Left ventricle myocardium inferior (tissue), 1 donor: Measurements from ENCODE around the gene WDR33. TPM values are rescaled to one million over a fixed set of nuclear protein-coding genes. Genes with fewer than 3 reads are reported as not detected.

Source experiments
- DNase-seq: peaks from one replicate; pipeline ENCODE4 v3.0.0-alpha.2; 2020
- H3K27ac ChIP-seq: fragments of 200-600 bp; replicated peaks from 2 replicates; pipeline ENCODE4 v1.8.0; 2021
- H3K27me3 ChIP-seq: fragments of 200-600 bp; 2 replicates; pipeline ENCODE4 v1.8.0; 2021; ENCODE audit warnings: low read depth
- H3K36me3 ChIP-seq: fragments of 200-600 bp; 2 replicates; pipeline ENCODE4 v1.8.0; 2021
- H3K4me1 ChIP-seq: fragments of 200-600 bp; 2 replicates; pipeline ENCODE4 v1.8.0; 2021
- H3K4me3 ChIP-seq: fragments of 200-600 bp; 2 replicates; pipeline ENCODE4 v1.8.0; 2021; ENCODE audit warnings: mild to moderate bottlenecking, moderate library complexity
- H3K9me3 ChIP-seq: fragments of 200-600 bp; replicated peaks from 2 replicates; pipeline ENCODE4 v1.8.0; 2021
- intact Hi-C: fragments of 100-400 bp; cut with micrococcal nuclease; formaldehyde crosslinking; loops from one replicate; pipeline ENCODE4 v1.11.0; 2022
- long read RNA-seq: library from polyadenylated mRNA; unstranded; transcript quantifications from one replicate; pipeline ENCODE4 v2.0.0, GENCODE V29; 2021
- total RNA-seq: library from RNA; stranded (reverse); fragmentation: NEBNext Ultra II Directional; extraction: Animal tissue kit (Norgen Biotek cat#: 25700); gene quantifications from one replicate; pipeline ENCODE4 v1.2.1, GENCODE V29; 2021
- TF ChIP-seq, protein P1 (sequence below): fragments of 200-600 bp; IDR thresholded peaks from 2 replicates; pipeline ENCODE4 v1.8.0; 2021; ENCODE audit warnings: antibody characterized with exemption, mild to moderate bottlenecking, borderline replicate concordance
- donor health status: DM: no; HTN: yes; CAD: no; lungs with severe emphysema.

The WDR33 gene
- 38.9 TPM for total RNA-seq
- long read RNA-seq, full-length matches to known transcripts, result 25 of 60 reads
- long read RNA-seq, partial matches to known transcripts, result 22 of 60 reads
- long read RNA-seq, other reads (novel, unspliced or antisense), result 13 of 60 reads

DNA sequence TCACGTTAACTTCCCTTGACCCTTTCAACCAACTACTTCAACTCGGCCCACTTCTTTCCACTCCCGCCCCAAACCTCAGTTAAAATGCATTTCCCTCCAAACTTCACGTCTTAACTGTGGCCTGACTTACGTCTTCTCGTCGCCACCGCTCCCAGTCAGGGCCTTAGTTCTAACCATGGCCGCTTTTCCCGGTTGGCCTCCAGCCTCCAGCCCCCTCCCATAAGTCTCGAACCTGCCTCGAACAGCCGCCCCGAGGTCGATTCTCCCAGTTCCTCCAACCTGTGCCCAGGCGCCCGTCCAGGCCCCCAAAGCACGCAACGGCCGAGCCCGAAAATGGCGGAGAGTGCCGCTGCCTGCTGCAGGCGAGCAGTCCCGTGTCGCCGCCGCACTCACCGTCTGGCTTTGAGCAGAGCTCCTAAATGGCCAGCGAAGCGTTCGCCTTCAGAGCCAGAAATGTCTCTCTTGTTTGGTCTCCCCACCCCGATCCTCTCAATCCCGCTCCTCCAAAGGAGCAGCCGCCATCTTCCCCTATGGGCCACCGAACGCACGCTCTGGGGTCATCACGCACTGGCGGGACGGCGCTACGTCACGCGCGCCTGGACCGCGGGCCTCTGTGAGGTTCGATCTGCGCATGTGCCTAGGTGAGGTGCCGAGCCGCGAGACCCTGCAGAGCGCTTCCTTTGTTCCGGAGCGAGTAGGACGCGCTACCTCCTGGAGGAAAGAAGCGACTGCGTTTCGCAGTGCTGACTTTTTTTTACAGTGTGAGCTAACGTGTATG, at the start of gene WDR33:
WDR33 (minus strand) TSS at position 553 of the 778 bp plus-strand sequence. CDS start 40,190 bp downstream, outside the sequence.
- H3K27me3 ChIP-seq, result no peaks in the 10 kb centered on the region
- no peaks in the 10 kb centered on the region for H3K36me3 ChIP-seq
- DNase-seq, result peak; percentile 91
- H3K27ac ChIP-seq, result peak within 1 kb of the TSS; percentile 89
- intact Hi-C loops, result no loop called here
- H3K4me3 ChIP-seq, result peak within 1 kb of the TSS; percentile 80
- H3K9me3 ChIP-seq, result no peaks in the 10 kb centered on the region
- H3K4me1 ChIP-seq, result peaks cover 59% of the 10 kb centered on the region
- TF ChIP-seq, protein P1, sequence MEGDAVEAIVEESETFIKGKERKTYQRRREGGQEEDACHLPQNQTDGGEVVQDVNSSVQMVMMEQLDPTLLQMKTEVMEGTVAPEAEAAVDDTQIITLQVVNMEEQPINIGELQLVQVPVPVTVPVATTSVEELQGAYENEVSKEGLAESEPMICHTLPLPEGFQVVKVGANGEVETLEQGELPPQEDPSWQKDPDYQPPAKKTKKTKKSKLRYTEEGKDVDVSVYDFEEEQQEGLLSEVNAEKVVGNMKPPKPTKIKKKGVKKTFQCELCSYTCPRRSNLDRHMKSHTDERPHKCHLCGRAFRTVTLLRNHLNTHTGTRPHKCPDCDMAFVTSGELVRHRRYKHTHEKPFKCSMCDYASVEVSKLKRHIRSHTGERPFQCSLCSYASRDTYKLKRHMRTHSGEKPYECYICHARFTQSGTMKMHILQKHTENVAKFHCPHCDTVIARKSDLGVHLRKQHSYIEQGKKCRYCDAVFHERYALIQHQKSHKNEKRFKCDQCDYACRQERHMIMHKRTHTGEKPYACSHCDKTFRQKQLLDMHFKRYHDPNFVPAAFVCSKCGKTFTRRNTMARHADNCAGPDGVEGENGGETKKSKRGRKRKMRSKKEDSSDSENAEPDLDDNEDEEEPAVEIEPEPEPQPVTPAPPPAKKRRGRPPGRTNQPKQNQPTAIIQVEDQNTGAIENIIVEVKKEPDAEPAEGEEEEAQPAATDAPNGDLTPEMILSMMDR, result peak; percentile 22

- no peak overlapping the region for H3K4me3 ChIP-seq
- peak overlapping the region; percentile 32 for H3K27ac ChIP-seq
- TF ChIP-seq, protein P1, result no peak
- no peaks in the 10 kb centered on the region for H3K9me3 ChIP-seq
- DNase-seq, result no peak
- H3K36me3 ChIP-seq, result peaks cover 22% of the 10 kb centered on the region
- intact Hi-C loops, result no loop called here
- peaks cover 50% of the 10 kb centered on the region for H3K4me1 ChIP-seq
- no peaks in the 10 kb centered on the region for H3K27me3 ChIP-seq
Measured at GRCh38 chr2:127860130-127860529, 49.2 kb upstream of the WDR33 start.

- Histone ChIP-seq H3K27ac (peak overlapping the region; percentile 32), H3K27me3 (no peaks in the 10 kb centered on the region), H3K9me3 (no peaks in the 10 kb centered on the region), H3K4me1 (peaks cover 54% of the 10 kb centered on the region), H3K4me3 (no peak overlapping the region), H3K36me3 (peaks cover 17% of the 10 kb centered on the region)
- intact Hi-C loops, result no loop called here
- DNase-seq, result peak; percentile 20
- TF ChIP-seq, protein P1, result no peak
Measured at GRCh38 chr2:127859712-127860085, 48.7 kb upstream of the WDR33 start.

DNA sequence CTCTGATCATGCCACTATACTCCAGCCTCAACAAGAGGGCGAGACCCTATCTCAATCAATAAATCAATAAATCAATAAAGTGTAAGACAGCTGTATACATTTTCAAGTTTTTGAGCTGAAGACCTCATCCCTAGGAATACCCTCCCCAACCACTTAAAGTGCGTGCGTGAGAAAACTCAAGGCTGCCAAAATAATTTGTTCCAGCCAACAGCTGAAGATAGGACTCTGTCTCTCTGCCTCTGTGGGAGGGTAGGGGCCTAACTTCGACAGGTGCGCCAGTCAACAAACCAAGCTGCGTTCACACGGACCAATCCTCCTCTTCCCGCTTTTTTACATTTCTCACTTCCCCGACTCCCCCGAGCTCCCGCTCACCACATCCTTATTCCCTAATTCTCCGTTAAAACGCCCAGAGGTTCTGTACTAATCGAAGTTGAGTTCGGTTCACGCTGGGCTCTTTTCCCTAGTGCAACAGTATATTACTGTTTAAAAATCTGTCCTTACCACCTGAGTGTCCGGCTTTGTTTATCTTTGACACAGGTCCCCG, 46.4 kb upstream of the WDR33 start:
- Histone ChIP-seq H3K9me3 (no peaks in the 10 kb centered on the region), H3K27ac (peak overlapping the region; percentile 82), H3K4me1 (peaks cover 67% of the 10 kb centered on the region), H3K27me3 (no peaks in the 10 kb centered on the region), H3K36me3 (no peaks in the 10 kb centered on the region), H3K4me3 (peak overlapping the region; percentile 92)
- TF ChIP-seq, protein P1, result no peak
- intact Hi-C loops, result no loop called here
- no peak for DNase-seq

DNA sequence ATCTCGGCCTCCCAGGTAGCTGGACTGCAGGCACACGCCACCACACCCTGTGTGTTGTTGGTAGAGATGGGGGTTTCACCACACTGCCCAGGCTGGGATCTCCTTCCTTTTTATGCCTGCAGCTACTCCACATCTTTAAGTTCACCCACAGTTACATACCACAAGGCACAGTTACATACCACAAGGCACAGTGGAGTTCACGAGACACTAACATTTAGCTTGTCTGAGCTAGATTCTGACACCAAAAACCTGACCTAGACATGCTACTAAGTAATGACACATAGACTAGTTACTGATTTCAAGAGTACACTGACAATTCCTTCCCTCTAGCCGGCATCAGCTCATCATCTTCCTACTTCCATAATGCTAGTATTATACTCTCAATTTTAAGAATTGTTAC, 42.7 kb upstream of the WDR33 start:
- intact Hi-C loops, result no loop called here
- no peaks in the 10 kb centered on the region for H3K27me3 ChIP-seq
- no peak overlapping the region for H3K27ac ChIP-seq
- TF ChIP-seq, protein P1, result no peak
- no peak for DNase-seq
- H3K36me3 ChIP-seq, result peaks cover 31% of the 10 kb centered on the region
- no peaks in the 10 kb centered on the region for H3K9me3 ChIP-seq
- H3K4me1 ChIP-seq, result peaks cover 51% of the 10 kb centered on the region
- no peak overlapping the region for H3K4me3 ChIP-seq
